ENCODE data around the gene MYH11. TPM values are rescaled to one million over a fixed set of nuclear protein-coding genes. Genes with fewer than 3 reads are reported as not detected.

The MYH11 gene
- total RNA-seq, 3 donors from 2014 or later: 98.2 to 5,005 (median 282) TPM

- no peaks in the 10 kb centered on the region for H3K36me3 ChIP-seq (ENCODE audit: low read depth)
- no peak overlapping the region for H3K4me3 ChIP-seq
- DNase-seq (no peak), ATAC-seq (no peak)
- intact Hi-C loops (cut with DNase I, micrococcal nuclease): no loop called here
- no peak for TF ChIP-seq CTCF (IDR thresholded peaks at IDR 0.05)
- no peaks in the 10 kb centered on the region for H3K9me3 ChIP-seq
- H3K4me1 ChIP-seq (ENCODE audit: low read depth): no peaks in the 10 kb centered on the region
Measured at GRCh38 chr16:15748654-15749053, 108.2 kb downstream of the MYH11 start.

GRCh38 chr16:15747937-15748336, 108.9 kb downstream of the MYH11 start:
- DNase-seq: no peak
- no peak for ATAC-seq
- Histone ChIP-seq H3K36me3 (ENCODE audit: low read depth) (no peaks in the 10 kb centered on the region), H3K4me1 (ENCODE audit: low read depth) (no peaks in the 10 kb centered on the region), H3K4me3 (no peak overlapping the region), H3K9me3 (no peaks in the 10 kb centered on the region)
- intact Hi-C loops (cut with DNase I, micrococcal nuclease): no loop called here
- no peak for TF ChIP-seq CTCF (IDR thresholded peaks at IDR 0.05)

GRCh38 chr16:15746332-15746731, 110.5 kb downstream of the MYH11 start:
- no peaks in the 10 kb centered on the region for H3K36me3 ChIP-seq (ENCODE audit: low read depth)
- no peak for TF ChIP-seq CTCF (IDR thresholded peaks at IDR 0.05)

GRCh38 chr16:15743657-15744056, 113.2 kb downstream of the MYH11 start:
- TF ChIP-seq CTCF (IDR thresholded peaks at IDR 0.05): no peak

More at GRCh38 chr16:15746332-15746731, 110.5 kb downstream of the MYH11 start:
- no peak for ATAC-seq
- Histone ChIP-seq H3K9me3 (no peaks in the 10 kb centered on the region), H3K4me1 (ENCODE audit: low read depth) (no peaks in the 10 kb centered on the region), H3K4me3 (no peak overlapping the region)
- intact Hi-C loops (cut with DNase I, micrococcal nuclease): no loop called here
- DNase-seq: no peak

GRCh38 chr16:15742716-15743115, 114.1 kb downstream of the MYH11 start:
- no peak for ATAC-seq
- Histone ChIP-seq H3K36me3 (ENCODE audit: low read depth) (no peaks in the 10 kb centered on the region), H3K4me3 (no peak overlapping the region), H3K9me3 (peaks cover 5% of the 10 kb centered on the region), H3K4me1 (ENCODE audit: low read depth) (no peaks in the 10 kb centered on the region)
- no peak for TF ChIP-seq CTCF (IDR thresholded peaks at IDR 0.05)
- intact Hi-C loops (cut with DNase I, micrococcal nuclease): no loop called here
- no peak for DNase-seq

More at GRCh38 chr16:15743657-15744056, 113.2 kb downstream of the MYH11 start:
- intact Hi-C loops (cut with DNase I, micrococcal nuclease): no loop called here
- no peaks in the 10 kb centered on the region for H3K4me1 ChIP-seq (ENCODE audit: low read depth)
- H3K36me3 ChIP-seq (ENCODE audit: low read depth): no peaks in the 10 kb centered on the region
- peaks cover 5% of the 10 kb centered on the region for H3K9me3 ChIP-seq
- no peak for DNase-seq
- no peak for ATAC-seq
- H3K4me3 ChIP-seq: no peak overlapping the region
